OCI-LY7 (cell line): ENCODE data around the gene OSER1.

Experiments used
- CTCF ChIP-seq: fragments of 200-600 bp; sonication (generic); conservative IDR thresholded peaks from 2 replicates; pipeline ENCODE4 v1.5.1; 2014; ENCODE audit warnings: mild to moderate bottlenecking, antibody characterized with exemption, low read length, moderate library complexity, mixed read lengths
- EZH2phosphoT487 ChIP-seq: fragments of 200-600 bp; sonication (generic); IDR thresholded peaks from 2 replicates; pipeline ENCODE4 v1.6.1; 2018; ENCODE audit warnings: low read depth, borderline replicate concordance, mild to moderate bottlenecking, mixed run types, antibody characterized with exemption, low read length, moderate library complexity, mixed read lengths

GRCh38 chr20:44231193-44231592 lies 20.6 kb upstream of the OSER1 start:
- TF ChIP-seq CTCF (no peak), EZH2phosphoT487 (no peak)
